Heart left ventricle (tissue), 16 donors: Measurements from ENCODE around the gene TFF3. TPM values are rescaled to one million over a fixed set of nuclear protein-coding genes. Genes with fewer than 3 reads are reported as not detected.
A peak's percentile ranks its signal among the peaks of the same experiment; 100 is the strongest.

Experiments
- ATAC-seq, 4 donors: fragments of 200-7000 bp; cut with Tn5 transposase; one replicate each; pipeline ENCODE4 v1.9.1; 2020 to 2022; ENCODE audit warnings: moderate library complexity in 4 of 4, mild to moderate bottlenecking in 3 of 4, moderate number of reproducible peaks in 1 of 4
- DNase-seq, 5 donors: peaks; one replicate each; pipeline ENCODE4 v3.0.0-alpha.2; 2020
- H3K27ac ChIP-seq, 12 donors: fragments of 200-600 bp; sonication (generic) in 4 of 12; one replicate each; pipeline versions ENCODE4 v1.5.0 to v1.8.0; 2016 to 2022; ENCODE audit warnings: mild to moderate bottlenecking in 2 of 12
- H3K27me3 ChIP-seq, 9 donors: fragments of 200-600 bp; sonication (generic) in 2 of 9; one replicate each; pipeline versions ENCODE4 v1.5.1 to v1.8.0; 2016 to 2022; ENCODE audit warnings: mild to moderate bottlenecking in 3 of 9
- H3K36me3 ChIP-seq, 9 donors: fragments of 200-600 bp; sonication (generic) in 2 of 9; one replicate each; pipeline versions ENCODE4 v1.5.0 to v1.8.0; 2018 to 2022; ENCODE audit warnings: mild to moderate bottlenecking in 2 of 9
- H3K4me1 ChIP-seq, 12 donors: fragments of 200-600 bp; sonication (generic) in 4 of 12; one replicate each; pipeline versions ENCODE4 v1.5.0 to v1.8.0; 2016 to 2022; ENCODE audit warnings: mild to moderate bottlenecking in 3 of 12
- H3K4me3 ChIP-seq, 12 donors: fragments of 200-600 bp; sonication (generic) in 4 of 12; one replicate each; pipeline versions ENCODE4 v1.5.0 to v1.8.0; 2017 to 2022; ENCODE audit warnings: mild to moderate bottlenecking in 9 of 12, moderate library complexity in 4 of 12
- H3K9me3 ChIP-seq, 12 donors: fragments of 200-600 bp; sonication (generic) in 4 of 12; one replicate each; pipeline versions ENCODE4 v1.5.0 to v1.8.0; 2016 to 2022; ENCODE audit warnings: mild to moderate bottlenecking in 1 of 12
- CTCF ChIP-seq, 12 donors: fragments of 200-600 bp; sonication (generic) in 4 of 12; IDR thresholded peaks; one replicate each; pipeline versions ENCODE4 v1.5.0 to v1.8.0; 2018 to 2022; ENCODE audit warnings: antibody characterized with exemption in 12 of 12, mild to moderate bottlenecking in 5 of 12
- POLR2A ChIP-seq, 2 donors: fragments of 450-650 bp; IDR thresholded peaks; one replicate each; pipeline ENCODE4 v1.6.1; 2017; ENCODE audit warnings: antibody characterized with exemption in 2 of 2, mild to moderate bottlenecking in 2 of 2, moderate library complexity in 2 of 2
- WGBS, 4 donors: extraction: QIAGEN DNeasy Blood & Tissue Kit in 2 of 4; methylation state at CpG; one replicate each; pipeline versions ENCODE4 v1.1.5 to v1.1.7; 2013 to 2018; 5-methylcytosine and 5-hydroxymethylcytosine counted together
- intact Hi-C, 10 donors: fragments of 100-400 bp; cut with DNase I; formaldehyde crosslinking; loops; one replicate each; pipeline versions ENCODE4 v1.11.1 to v1.14.2; 2022
- polyA plus RNA-seq, 2 donors: library from polyadenylated mRNA; stranded (reverse); fragments of 200-250 nt; gene quantifications; one replicate each; pipeline ENCODE4 v1.2.3, GENCODE V29; 2013
- total RNA-seq, 9 donors: library from RNA; depleted of rRNA in 2 of 9; stranded (reverse); fragments of >200 nt in 2 of 9; fragmentation: NEBNext Ultra II Directional in 3 of 9; extraction: Animal tissue kit (Norgen Biotek cat#: 25700) in 3 of 9; gene quantifications; one replicate each; pipeline versions ENCODE4 v1.1.0 to v1.2.4, GENCODE V29; 2016 to 2023
- donor health status: ischemic (EF 13 %, LVEDD 7.1; RV severe dilation, severe dysfunction).
- donor health status: healthy with polysubstance abuse.
- donor health status: DM: no; HTN: yes; CAD: no.
- donor health status: DM: no; HTN: no; CAD: no.
- donor health status: ischemic (EF 25% LVEDD 6.9; RV normal size, moderate dysfunction).
- donor health status: ischemic (EF 25% LVEDD 5.7; RV mildly dilated, moderate dysfunction).
- donor health status: healthy.
- donor health status: DM: yes; HTN: yes; CAD: no.
- donor health status: ischemic (EF 35%, LVEDD 5.7; RV mildly dilated, moderate dysfunction).
- donor health status: nonischemic (EF 11% LVEDD 7.7; RV severe dilation, severe dysfunction).
- donor health status: DM: yes; HTN: yes; CAD: no.
- donor health status: PGD.
- donor health status: ischemic (EF 29% LVEDD 5.4; RV normal size, mild dysfunction).
- donor health status: nonischemic (EF 23%, LVEDD 6.1; RV moderate dilation, normal function).

Gene TFF3
- total and polyA plus RNA-seq, 11 donors = 0.75 to 10.8 (median 3.0) TPM

- WGBS, 4 donors = 86 to 90% (median 87%) methylated on average over 21 to 24 of the region's 24 CpGs
- no peaks in the 10 kb centered on the region for H3K36me3 ChIP-seq
- H3K9me3 ChIP-seq = no peaks in the 10 kb centered on the region
- H3K27me3 ChIP-seq = peaks cover 0 to 12% (median 0%) of the 10 kb centered on the region in 9 donors
- intact Hi-C loops = loop anchor here in 1 of 10 donors (10.0 kb wide), 1 partner anchor 186 kb away; no protein-coding TSS in a partner anchor
- no peak for DNase-seq
- peaks cover 0 to 6% (median 0%) of the 10 kb centered on the region in 12 donors for H3K4me1 ChIP-seq
- no peak overlapping the region for H3K4me3 ChIP-seq
- no peak for TF ChIP-seq CTCF (IDR thresholded peaks at IDR 0.05)
- TF ChIP-seq POLR2A (IDR thresholded peaks at IDR 0.05) = no peak
- H3K27ac ChIP-seq = no peak overlapping the region
- ATAC-seq = no peak
These were observed 25.2 kb upstream of the TFF3 start for GRCh38 chr21:42340187-42341050.

- no peak for TF ChIP-seq CTCF (IDR thresholded peaks at IDR 0.05)
- TF ChIP-seq POLR2A (IDR thresholded peaks at IDR 0.05) = no peak
- no peaks in the 10 kb centered on the region for H3K9me3 ChIP-seq
- no peak for DNase-seq
- no peak overlapping the region for H3K27ac ChIP-seq
- no peak for ATAC-seq
- peaks cover 0 to 25% (median 4%) of the 10 kb centered on the region in 9 donors for H3K27me3 ChIP-seq
- H3K4me3 ChIP-seq = no peak overlapping the region
- WGBS, 4 donors = 93 to 95% (median 94%) methylated on average over 13 to 17 of the region's 17 CpGs
- H3K4me1 ChIP-seq = peaks cover 0 to 6% (median 0%) of the 10 kb centered on the region in 12 donors
- no peaks in the 10 kb centered on the region for H3K36me3 ChIP-seq
- intact Hi-C loops = loop anchor here in 7 of 10 donors (5.0 to 10.0 kb wide), 4 partner anchors 106 to 194 kb away; no protein-coding TSS in a partner anchor
These were observed 23.8 kb upstream of the TFF3 start for GRCh38 chr21:42338729-42339715.

GRCh38 chr21:42337830-42338728, 22.9 kb upstream of the TFF3 start:
- no peaks in the 10 kb centered on the region for H3K36me3 ChIP-seq
- peak; percentile 31 to 68 (median 61) for TF ChIP-seq CTCF (IDR thresholded peaks at IDR 0.05)
- TF ChIP-seq POLR2A (IDR thresholded peaks at IDR 0.05) = no peak
- H3K27me3 ChIP-seq = peaks cover 0 to 26% (median 8%) of the 10 kb centered on the region in 9 donors
- H3K4me3 ChIP-seq = no peak overlapping the region
- DNase-seq = peak in 4 of 5 donors; percentile 47 to 62 (median 56)
- WGBS, 4 donors = 40 to 52% (median 45%) methylated on average over 13 to 23 of the region's 23 CpGs
- intact Hi-C loops = loop anchor here in 7 of 10 donors (5.0 to 10.0 kb wide), 4 partner anchors 107 to 193 kb away; no protein-coding TSS in a partner anchor
- ATAC-seq = peak in 3 of 4 donors; percentile 56 to 86 (median 78)
- H3K4me1 ChIP-seq = peaks cover 0 to 6% (median 0%) of the 10 kb centered on the region in 12 donors
- no peaks in the 10 kb centered on the region for H3K9me3 ChIP-seq
- no peak overlapping the region for H3K27ac ChIP-seq
